A549 (cell line): ENCODE measurements around the gene HNRNPM.

ENCODE experiments used
- BHLHE40 ChIP-seq: IDR thresholded peaks from 2 replicates; pipeline ENCODE4 v1.6.1; 2012; ENCODE audit warnings: low read depth, low read length, inconsistent platforms
- JUN ChIP-seq, 2 experiments: fragments of >200 bp; sonication (Bioruptor Twin); formaldehyde crosslinking; IDR thresholded peaks; 2 replicates in 1 of 2; 3 replicates in 1 of 2; pipeline ENCODE4 v1.6.1; 2016 to 2017
- KDM1A ChIP-seq: fragments of 200-600 bp; sonication (generic); IDR thresholded peaks from 2 replicates; pipeline ENCODE4 v1.6.1; 2016; ENCODE audit warnings: low read depth, mild to moderate bottlenecking
- ZC3H11A ChIP-seq: fragments of 450-650 bp; IDR thresholded peaks from 2 replicates; pipeline ENCODE4 v1.6.1; 2014; ENCODE audit warnings: antibody characterized with exemption, mild to moderate bottlenecking
- TF ChIP-seq, protein P1 (sequence below): fragments of >200 bp; sonication (Bioruptor Twin); formaldehyde crosslinking; IDR thresholded peaks from 3 replicates; pipeline ENCODE4 v1.5.1; 2016

DNA sequence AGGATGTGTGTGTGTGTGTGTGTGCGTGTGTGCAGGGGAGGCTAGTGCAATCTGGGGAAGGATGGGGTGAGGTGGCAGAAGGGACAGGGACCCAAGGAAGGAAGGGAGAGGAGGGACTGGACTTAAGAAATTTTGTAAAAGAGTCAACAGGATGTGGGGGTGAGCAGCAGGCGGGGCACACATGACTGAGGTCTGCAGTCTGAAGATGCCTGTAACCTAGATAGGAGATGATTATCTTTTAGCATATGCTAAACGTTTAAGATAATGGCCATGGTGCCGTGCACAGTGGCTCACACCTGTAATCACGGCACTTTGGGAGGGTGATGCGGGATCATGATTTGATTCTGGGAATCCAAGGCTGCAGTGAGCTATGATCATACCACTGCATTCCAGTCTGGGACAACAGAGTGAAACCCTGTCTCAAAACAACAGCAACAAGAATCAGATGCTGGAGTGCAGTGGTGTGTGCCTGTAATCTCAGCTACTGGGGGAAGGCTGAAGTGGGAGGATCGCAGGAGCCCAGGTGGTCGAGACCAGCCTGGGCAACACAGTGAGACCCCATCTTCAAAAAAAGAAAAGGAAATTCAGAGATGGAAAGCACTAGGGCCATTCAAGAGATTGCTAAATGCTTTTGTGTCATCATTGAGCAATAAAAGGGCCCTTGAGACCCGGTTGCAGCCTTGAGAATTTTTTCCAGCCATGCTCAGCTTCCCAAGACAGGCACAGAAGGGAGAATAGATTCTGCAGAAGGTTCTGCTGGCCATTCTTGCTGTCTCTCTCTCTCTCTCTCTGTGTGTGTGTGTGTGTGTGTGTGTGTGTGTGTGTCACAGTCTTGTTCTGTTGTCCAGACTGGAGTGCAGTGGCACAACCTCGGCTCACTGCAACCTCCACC lies 73.0 kb downstream of the HNRNPM start:
- TF ChIP-seq BHLHE40, result no peak
- TF ChIP-seq, protein P1, sequence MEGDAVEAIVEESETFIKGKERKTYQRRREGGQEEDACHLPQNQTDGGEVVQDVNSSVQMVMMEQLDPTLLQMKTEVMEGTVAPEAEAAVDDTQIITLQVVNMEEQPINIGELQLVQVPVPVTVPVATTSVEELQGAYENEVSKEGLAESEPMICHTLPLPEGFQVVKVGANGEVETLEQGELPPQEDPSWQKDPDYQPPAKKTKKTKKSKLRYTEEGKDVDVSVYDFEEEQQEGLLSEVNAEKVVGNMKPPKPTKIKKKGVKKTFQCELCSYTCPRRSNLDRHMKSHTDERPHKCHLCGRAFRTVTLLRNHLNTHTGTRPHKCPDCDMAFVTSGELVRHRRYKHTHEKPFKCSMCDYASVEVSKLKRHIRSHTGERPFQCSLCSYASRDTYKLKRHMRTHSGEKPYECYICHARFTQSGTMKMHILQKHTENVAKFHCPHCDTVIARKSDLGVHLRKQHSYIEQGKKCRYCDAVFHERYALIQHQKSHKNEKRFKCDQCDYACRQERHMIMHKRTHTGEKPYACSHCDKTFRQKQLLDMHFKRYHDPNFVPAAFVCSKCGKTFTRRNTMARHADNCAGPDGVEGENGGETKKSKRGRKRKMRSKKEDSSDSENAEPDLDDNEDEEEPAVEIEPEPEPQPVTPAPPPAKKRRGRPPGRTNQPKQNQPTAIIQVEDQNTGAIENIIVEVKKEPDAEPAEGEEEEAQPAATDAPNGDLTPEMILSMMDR, result no peak
- TF ChIP-seq ZC3H11A, result no peak
- no peak for TF ChIP-seq JUN (IDR thresholded peaks at IDR 0.05)
- no peak for TF ChIP-seq KDM1A
